CD1c-positive myeloid dendritic cell (primary cell): Measurements from ENCODE around the gene HEXIM2.
"Not testable (repeated sequence)": the region's sequence is repeated elsewhere in the genome, so short reads cannot be mapped to it uniquely, and the experiment has no call there.

Experiments used
- DNase-seq: peaks from one replicate; pipeline ENCODE4 v3.0.0-alpha.2; 2016; ENCODE audit errors: extremely low spot score

The HEXIM2 gene, protein sequence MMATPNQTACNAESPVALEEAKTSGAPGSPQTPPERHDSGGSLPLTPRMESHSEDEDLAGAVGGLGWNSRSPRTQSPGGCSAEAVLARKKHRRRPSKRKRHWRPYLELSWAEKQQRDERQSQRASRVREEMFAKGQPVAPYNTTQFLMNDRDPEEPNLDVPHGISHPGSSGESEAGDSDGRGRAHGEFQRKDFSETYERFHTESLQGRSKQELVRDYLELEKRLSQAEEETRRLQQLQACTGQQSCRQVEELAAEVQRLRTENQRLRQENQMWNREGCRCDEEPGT

DNA sequence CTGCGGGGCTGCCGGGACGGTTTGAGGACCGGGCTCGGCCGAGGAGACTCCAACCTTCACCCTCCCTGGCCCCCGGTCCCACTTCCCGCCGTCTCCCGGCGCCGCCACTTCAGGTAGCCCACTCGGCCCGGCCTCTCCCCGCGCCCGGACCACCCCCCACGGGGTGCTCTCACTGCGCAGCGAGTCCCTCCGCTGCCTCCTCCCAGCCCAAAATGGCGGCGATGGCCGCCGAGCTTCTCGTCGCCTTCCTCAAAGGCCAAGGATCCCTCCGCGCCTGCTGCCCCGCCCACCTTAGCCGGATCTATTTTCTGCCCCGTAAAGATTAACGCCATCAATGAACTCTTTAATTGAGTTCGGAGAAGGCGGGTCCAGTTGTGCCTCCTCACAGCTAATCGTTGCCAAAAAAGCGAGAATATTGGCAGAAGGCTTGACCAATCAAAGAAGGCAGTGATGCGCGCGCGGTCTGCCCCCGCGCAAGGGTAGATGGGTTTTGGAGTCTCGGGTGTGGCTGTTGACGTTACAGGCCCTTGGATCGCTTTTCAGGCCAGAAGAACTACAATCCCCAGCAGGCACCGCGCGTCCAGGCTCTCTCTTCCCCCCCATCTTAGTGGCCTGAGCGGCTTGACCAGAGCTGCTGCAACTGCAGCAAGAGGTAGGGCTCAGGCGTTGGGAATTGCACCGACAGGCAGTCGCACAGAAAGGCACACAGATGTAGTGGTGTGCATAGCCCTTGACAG, at the start of gene HEXIM2:
TSS of gene HEXIM2 (plus strand) at position 588 of the 737 bp plus-strand sequence. CDS start 919 bp downstream, outside the sequence.
- DNase-seq = peak; percentile 100

DNA sequence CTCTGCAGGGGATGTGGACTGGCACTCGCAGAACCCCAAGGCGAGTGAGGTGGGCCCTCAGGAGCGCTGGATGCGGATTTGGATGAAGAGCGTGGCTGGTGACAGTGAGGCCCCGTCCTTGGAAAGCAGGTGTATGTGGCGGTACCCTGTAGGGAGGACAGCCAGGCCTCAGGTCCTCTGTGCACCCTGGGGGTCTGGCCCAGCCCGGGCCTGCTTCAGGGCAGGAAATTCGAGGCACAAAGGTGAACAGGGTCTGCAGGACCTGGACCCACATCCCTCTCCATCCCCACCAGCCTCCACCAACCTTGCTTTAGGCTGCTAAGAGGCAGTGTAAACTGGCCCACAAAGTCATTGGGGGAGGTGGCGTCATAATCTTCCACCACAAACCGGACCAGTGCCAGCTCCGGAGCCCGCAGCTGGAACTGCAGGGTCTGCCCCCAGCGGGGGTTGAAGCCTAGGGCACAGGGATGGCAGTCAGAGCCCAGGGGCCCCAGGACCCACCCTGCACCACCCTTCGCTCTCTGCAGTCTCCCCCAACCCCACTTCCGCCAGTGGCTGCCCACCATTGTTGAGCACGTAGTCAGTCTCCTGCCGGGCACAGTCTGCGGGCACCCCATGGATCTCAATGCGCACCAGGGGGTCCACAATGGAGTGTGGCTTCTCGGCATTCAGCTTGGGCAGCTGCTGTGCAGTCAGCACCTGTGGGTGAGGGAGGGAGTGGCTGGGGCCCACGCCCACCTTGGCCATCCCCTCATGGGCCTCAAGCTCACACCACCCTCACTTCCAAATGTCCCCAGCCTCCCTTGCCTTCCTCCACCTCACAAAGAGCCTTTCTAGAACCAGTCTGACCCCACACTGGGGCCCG, 48.9 kb upstream of the HEXIM2 start:
- no peak for DNase-seq

DNA sequence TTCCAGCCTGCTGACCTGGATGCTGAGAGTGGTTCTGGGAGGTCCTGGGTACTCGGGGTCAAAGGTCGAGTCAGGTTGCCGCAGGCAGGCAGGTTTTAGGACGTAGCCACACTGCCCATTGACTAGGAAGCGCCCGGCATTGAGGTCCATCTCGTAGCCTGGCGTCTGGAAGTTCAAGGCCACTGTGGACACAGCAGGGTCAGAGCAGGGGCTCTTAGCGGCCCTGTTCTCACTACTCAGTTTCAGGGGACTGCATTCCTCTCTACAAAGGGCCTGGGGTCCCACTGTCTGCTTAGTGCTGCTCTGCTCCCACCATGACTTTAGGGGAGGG, 48.3 kb upstream of the HEXIM2 start:
- DNase-seq = no peak

DNA sequence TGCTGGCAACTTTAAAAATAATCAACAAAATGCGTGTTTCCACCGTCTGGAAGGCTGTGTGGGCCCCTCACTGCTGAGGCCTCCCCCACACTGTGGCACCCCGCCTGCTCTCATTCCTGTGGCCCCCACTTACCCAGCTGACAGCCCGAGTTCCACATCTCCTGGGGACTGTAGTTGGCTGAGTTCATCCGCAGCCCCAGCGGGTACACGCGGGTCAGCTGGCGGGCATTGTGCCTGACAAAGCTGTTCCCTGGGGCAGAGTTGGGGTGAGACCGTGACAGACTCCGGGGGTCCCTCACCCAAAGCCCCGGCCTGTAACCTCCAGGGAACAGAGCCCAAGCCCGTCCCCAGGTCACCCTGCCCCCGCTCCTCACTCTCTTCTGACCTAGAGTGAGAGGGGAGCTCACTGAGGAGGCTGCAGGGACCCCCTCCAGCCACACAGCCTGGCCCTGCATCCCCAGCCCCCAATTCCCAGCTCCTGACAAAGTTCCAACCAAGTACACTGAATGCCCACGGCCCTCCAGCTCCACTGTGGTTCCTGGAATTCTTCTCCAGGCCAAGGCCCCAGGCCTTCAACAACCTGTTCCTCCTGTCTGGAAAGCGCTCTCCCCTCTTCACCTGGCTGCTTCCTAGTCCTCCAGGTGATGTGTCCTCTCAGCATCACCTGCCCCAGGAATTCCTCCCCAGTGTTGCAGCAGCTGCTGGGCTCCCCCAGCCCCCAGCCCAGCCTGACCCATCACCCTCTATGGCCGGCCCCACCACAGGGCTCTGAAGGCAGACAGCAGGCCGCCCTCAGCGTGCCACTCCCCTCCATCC, 47.4 kb upstream of the HEXIM2 start:
- no peak for DNase-seq

DNA sequence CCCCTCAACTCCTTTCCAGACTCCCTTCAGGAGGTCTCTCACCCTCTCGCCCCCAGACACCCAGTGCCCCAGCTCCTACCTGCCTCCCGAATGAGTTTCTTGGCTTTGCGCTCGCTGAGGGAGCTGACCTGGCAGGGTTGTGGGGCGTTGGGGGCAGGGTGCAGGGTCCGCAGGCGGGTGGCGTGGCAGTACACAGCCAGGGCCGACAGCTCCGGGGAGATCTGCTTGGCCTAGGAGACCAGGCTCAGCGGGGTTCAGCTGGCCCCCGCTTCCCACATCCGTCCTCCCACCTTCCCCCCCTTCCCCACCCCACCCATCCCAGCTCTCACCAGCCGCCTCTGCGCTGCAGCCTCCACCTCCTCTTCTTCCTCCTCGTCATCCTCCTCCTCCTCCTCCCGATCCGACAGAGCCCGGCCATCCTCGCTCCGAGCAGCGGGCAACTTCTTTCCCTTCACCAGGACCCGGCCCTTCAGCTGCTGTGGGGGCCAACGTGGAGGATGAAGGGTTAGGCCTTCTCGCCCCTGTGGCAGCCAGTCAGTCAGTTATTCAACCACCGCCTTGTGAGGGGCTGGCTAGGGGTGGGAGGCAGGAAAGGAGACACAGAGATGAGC, 46.6 kb upstream of the HEXIM2 start:
- no peak for DNase-seq

DNA sequence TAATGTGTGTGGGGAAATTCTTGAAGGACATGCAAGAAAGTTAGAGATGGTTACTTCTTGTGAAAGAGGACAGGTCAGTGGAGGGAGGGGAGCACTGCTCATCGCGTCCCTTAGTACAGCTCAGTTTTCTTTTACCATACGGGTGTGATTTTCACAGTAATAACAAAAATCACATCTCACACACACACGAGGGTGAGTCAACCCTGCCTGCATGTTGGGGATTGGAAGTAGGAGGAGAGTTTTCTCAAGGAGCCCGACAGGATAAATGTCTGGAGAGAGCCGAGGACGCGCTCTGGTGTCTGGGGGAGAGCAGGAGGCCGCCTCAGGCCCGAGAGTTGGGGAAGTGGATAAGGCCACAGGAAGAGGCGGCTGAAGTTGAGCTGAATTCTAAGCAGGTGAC, 45.8 kb upstream of the HEXIM2 start:
- DNase-seq = no peak

DNA sequence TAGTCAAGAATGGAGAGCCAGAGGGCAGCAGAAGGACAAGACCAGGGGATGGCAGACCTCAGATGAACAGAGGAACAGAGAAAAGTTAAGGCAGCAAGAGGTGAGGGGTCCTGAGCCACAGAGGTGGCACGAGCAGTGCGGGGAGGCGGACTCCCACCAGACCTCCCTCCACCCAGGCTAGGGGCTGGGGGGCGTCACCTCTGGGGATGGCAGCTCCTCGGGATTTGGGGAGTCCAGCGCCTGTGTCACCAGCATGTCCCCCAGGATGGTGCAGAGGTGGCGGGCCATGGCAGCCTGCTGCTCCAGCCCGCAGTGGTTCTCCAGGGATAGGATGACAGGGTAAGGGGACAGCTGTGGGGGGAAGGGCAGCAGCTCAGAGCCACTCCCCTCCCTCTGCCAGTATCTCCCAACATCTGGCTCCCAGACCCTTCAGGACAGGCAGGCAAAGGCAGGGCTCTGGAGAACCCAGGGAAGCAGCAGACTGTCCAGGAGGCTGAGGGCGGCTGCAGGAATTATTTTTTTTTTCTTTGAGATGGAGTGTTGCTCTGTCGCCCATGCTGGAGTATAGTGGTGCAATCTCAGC, 45.1 kb upstream of the HEXIM2 start:
- no peak for DNase-seq

DNA sequence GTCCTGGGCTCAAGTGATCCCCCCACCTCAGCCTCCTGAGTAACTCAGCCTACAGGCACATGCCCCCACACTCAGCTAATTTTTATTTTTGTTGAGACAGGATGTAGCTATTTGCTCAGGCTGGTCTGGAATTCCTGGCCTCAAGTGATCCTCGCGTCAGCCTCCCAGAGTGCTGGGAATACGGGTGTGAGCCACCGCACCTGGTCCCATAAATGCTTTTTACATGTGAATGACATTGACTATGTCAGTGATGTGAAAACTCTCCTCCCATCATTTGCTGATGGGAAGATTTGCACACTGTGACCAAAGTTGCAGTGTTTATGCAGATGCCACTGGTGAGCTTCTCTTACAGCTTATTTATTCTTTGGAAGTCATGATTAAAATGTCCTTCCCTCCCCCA, 44.3 kb upstream of the HEXIM2 start:
- no peak for DNase-seq

DNA sequence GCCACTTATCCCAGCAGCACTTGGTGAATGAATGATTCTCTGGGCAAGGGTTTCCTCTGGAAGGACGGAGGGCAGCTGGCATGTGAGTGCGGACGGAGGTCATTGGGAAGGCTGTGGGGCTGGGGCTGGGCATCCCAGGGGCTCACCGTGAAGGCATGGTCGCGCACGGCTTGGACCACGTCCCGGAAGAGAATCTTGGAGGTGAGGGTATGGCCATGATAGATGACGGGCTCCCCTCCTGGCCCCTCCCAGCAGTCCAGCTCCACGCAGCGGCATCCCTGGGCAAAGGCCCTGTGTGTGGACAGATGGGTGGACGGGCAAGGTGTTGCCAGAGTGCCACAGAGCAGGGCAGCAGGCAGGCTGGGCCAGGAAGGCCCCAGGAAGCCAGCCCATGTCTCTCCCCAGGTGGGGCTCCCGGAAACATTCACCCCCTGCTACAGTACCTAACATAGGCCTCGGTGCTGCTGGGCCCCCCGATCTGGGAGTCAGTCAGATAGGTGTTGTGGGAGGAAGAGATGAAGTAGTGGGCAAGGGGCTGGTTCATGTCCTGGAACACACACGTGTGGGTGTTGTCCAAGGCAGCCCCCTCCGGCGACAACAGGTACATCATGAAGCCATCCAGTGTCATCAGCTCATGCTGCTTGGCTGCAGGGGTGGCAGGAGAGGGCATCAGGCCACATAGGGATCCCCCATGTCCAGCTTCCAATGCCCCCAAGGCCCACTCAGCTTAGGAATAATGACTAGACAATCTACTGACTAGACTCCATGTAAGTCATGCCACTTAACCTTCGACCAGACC, 43.6 kb upstream of the HEXIM2 start:
- DNase-seq = no peak

DNA sequence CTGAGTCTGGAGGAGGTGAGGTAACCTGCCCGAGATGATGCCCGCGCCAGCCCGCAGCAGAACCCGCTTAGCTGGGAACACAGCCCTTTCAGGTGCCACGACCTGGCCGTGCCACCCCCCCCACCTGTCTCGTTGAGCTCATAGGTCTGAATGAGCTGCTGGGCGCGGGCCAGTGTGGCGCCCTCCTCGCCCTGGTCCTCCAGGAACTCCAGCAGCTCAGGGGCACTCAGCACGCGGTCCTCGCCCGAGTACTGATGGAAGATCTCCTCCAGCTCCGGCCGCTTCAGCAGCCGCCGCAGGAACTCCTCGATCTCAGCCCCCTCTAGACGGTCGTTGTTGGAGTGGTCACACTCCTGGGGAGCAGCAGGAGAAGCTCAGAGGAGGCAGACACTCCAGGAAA, 43.0 kb upstream of the HEXIM2 start:
- DNase-seq = no peak

DNA sequence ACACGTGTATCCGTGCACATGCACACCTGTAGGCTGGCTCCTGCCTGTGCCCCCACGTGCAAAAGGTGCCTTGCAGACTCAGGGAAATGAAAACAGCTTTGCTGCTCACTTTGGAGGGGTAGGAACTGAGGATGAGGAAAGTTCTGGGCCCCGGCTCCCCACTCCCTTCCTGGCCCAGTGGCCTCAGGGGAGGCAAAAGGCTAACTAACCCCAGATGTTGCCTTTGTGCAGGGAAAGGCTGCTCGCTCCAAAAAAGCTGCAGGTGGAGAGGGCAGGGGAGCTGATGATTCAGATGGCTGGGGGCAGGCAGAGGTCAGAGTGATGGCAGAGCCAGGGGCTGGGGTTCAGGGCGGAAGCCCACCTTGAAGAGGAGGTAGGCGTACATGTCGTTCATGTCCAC, 41.7 kb upstream of the HEXIM2 start:
- DNase-seq = no peak

DNA sequence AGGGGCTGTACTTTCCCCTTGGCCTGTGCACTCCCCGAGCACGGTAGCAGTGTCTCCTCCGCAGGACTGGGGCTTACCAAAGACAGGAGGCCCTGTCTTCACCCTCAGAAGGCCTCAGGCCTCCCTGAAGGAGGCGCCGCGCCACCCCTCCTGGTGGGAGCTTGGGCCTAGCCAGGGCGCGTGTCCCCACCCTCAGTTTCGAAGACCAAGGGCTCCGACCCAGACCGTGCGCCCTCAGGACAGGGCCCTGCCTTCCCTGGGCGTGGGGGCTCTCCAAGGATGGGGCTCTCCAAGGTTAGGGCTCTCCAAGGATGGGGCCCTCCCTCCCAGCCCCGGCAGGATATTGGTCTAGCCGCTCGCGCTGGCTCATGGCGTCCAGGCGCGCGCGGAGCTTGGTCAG, 41.1 kb upstream of the HEXIM2 start:
- DNase-seq = no peak

DNA sequence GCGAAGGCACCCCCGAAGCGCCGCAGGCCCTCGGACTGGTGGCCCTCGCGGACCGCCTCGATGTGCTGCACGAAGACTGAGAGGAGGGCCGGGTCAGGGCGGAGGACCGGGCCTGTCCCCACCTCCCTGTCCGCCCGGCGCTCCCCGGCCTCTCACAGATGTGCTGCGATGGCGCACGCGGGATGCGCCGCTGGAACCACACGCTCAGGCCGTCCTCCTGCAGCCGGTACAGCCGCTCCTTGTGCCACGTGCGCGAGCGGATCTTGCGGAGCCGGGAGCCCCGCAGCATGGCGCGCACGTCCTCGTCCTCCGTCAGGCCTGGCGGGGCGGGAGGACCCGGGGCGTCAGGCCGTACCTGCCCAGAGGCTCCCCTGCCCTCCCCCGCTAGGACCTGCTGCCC, 40.6 kb upstream of the HEXIM2 start:
- DNase-seq = no peak

DNA sequence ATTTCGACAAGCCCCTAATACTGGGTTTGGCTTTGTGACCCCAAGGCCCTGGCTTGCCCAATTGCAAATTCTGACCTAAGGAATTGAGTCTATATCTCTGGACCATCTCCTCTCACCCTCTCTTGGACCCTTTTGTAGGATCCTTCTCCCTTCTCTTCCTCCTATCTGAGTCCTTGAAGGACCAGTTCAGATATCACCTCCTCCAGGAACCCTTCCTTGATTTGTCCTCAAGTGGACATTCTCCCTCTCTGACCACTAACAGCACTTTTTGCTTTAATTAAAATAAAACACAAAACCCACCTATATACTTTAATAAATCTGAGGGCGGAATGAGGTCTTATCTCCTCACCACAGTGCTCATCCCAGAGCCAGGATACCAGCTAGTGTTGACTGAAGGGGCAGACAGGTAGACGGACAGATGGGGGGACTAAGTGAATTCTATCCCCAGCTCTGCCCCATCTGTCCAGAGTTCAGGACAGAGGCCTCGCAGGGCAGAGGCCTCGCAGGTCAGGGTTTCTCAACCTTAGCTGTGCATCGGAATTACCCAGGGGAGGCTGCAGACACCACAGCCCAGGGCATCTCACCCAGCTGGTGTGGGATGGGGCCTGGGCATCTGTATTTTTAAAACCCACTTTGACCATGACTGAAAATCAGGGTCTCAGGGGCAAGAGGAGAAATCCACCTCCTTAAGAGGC, 38.5 kb upstream of the HEXIM2 start:
- no peak for DNase-seq

DNA sequence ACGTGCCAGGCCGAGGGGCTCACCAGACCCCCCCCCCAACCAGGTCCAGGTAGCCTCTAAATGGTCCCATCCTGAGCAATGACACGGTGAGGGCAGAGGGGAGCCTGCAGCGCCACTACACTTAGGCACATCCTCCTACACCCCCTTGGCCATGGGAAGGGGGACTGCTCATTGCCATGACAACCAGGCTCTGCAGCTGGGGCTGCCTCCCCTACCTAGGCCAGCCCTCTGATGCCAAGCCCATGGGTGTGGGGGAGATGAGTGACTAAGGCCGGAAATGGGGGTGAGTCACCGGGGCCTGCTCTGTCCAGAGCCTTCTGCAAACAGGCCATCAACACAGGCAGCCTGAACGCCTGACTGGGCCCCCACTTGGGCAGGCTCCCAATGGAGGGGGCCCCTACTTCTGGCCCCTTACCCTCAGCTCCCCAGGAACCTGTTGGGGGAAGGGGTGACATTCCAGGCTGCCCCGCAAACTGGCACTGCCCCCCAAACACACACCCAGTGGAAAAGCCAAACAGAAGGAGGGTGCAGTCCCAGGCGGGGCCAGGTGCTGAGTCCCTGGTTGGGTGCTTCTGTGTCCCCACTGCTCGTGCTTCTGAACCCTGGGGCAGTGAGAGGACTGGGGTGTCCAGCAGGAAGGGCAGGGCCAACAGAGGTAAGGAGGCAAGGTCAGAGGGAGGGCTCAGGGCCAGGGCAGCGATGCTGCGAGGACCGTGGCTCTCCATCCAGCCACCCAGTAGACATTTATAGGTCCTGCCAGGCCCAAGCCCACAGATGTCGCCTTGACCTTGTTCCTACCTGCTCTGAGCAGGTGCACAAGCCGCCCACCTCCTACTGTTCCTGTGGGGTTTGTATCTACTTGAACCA, 37.5 kb upstream of the HEXIM2 start:
- DNase-seq = peak; percentile 70

DNA sequence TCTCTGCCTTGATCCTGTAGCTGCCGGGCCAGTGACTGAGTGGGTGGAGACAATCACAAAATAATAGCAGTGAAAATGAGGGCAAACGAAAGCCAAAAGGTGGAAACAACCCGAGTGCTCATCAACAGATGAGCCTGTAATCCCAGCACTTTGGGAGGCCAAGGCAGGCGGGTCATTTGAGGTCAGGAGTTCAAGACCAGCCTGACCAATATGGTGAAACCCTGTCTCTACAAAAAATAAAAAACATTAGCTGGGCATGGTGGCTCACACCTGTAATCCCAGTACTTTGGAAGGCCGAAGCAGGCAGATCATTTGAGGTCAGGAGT, 36.9 kb upstream of the HEXIM2 start:
- DNase-seq = not testable (repeated sequence)

DNA sequence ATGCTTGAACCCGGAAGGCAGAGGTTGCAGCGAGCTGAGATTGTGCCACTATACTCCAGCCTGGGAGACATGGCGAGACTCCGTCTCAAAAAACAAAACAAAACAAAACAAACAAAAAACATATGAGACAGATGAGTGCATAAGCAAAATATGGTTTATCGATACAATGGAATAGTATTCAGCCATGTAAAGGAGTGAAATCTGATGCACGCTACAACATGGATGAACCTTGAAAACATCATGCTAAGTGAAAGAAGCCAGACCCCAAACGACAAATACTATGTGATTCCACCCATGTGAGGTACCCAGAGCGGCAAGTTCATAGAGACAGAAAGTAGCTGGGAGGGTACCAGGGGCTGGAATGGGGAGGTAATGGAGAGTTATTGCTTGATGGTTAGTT, 36.2 kb upstream of the HEXIM2 start:
- no peak for DNase-seq

DNA sequence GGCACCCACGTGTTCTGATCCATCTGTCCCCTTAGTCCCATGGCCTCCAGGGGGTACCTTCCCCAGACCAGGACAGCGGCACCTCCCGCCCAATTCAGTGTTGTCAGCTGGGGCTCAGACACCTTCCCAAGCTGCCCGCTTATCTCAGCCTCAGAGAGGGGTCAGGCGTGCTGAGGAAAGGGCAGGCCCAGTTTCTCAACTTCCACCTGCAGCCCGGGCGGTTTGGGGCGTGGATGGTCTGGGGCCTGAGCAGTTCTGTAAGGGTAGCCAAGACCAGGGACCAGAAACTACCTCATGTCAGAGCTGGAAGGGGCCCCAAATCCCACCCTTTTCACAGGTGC, 34.5 kb upstream of the HEXIM2 start:
- no peak for DNase-seq
